Jurkat, Clone E6-1 (cell line): ENCODE results near the gene GRID2.

Experiments
- DNase-seq: peaks from one replicate; pipeline ENCODE4 v3.0.0-alpha.2; 2011; ENCODE audit warnings: low read depth, low spot score
- H3K4me3 ChIP-seq: 2 replicates; pipeline ENCODE4 v1.5.1; 2011; ENCODE audit warnings: mild to moderate bottlenecking, low read length, control low read depth, moderate library complexity

Gene GRID2

GRCh38 chr4:93469560-93469959 lies 1165.8 kb downstream of the GRID2 start:
- DNase-seq, result no peak
- H3K4me3 ChIP-seq, result no peak overlapping the region

- DNase-seq, result no peak
- H3K4me3 ChIP-seq, result no peak overlapping the region
Measured at GRCh38 chr4:93475730-93476129, 1172.0 kb downstream of the GRID2 start.

GRCh38 chr4:93478805-93479204 lies 1175.0 kb downstream of the GRID2 start:
- DNase-seq, result no peak
- no peak overlapping the region for H3K4me3 ChIP-seq

GRCh38 chr4:93480452-93480851 lies 1176.7 kb downstream of the GRID2 start:
- H3K4me3 ChIP-seq, result no peak overlapping the region
- no peak for DNase-seq

GRCh38 chr4:93495346-93495745 lies 1191.6 kb downstream of the GRID2 start:
- DNase-seq, result no peak
- no peak overlapping the region for H3K4me3 ChIP-seq

- no peak for DNase-seq
- no peak overlapping the region for H3K4me3 ChIP-seq
Measured at GRCh38 chr4:93501244-93501643, 1197.5 kb downstream of the GRID2 start.

GRCh38 chr4:93501946-93502345 lies 1198.2 kb downstream of the GRID2 start:
- DNase-seq, result no peak

GRCh38 chr4:93502991-93503390 lies 1199.2 kb downstream of the GRID2 start:
- no peak overlapping the region for H3K4me3 ChIP-seq
- DNase-seq, result no peak

More at GRCh38 chr4:93501946-93502345, 1198.2 kb downstream of the GRID2 start:
- no peak overlapping the region for H3K4me3 ChIP-seq

- H3K4me3 ChIP-seq, result no peak overlapping the region
- no peak for DNase-seq
Measured at GRCh38 chr4:93513851-93514250, 1210.1 kb downstream of the GRID2 start.

GRCh38 chr4:93515208-93515607 lies 1211.4 kb downstream of the GRID2 start:
- DNase-seq, result no peak
- H3K4me3 ChIP-seq, result no peak overlapping the region

GRCh38 chr4:93529692-93530372 lies 1226.1 kb downstream of the GRID2 start:
- H3K4me3 ChIP-seq, result no peak overlapping the region
- no peak for DNase-seq

- H3K4me3 ChIP-seq, result no peak overlapping the region
- no peak for DNase-seq
Measured at GRCh38 chr4:93532234-93532633, 1228.5 kb downstream of the GRID2 start.

- no peak overlapping the region for H3K4me3 ChIP-seq
- DNase-seq, result no peak
Measured at GRCh38 chr4:93540562-93540961, 1236.8 kb downstream of the GRID2 start.

- DNase-seq, result no peak
- no peak overlapping the region for H3K4me3 ChIP-seq
Measured at GRCh38 chr4:93561842-93562241, 1258.1 kb downstream of the GRID2 start.

GRCh38 chr4:93568758-93569157 lies 1265.0 kb downstream of the GRID2 start:
- DNase-seq, result no peak
- no peak overlapping the region for H3K4me3 ChIP-seq

GRCh38 chr4:93573285-93573684 lies 1269.5 kb downstream of the GRID2 start:
- no peak overlapping the region for H3K4me3 ChIP-seq
- DNase-seq, result no peak

GRCh38 chr4:93578942-93579341 lies 1275.2 kb downstream of the GRID2 start:
- no peak for DNase-seq
- H3K4me3 ChIP-seq, result no peak overlapping the region

- no peak for DNase-seq
- no peak overlapping the region for H3K4me3 ChIP-seq
Measured at GRCh38 chr4:93605163-93605562, 1301.4 kb downstream of the GRID2 start.

GRCh38 chr4:93617606-93618005 lies 1313.8 kb downstream of the GRID2 start:
- no peak overlapping the region for H3K4me3 ChIP-seq
- DNase-seq, result no peak

GRCh38 chr4:93633721-93634120 lies 1330.0 kb downstream of the GRID2 start:
- DNase-seq, result no peak
- no peak overlapping the region for H3K4me3 ChIP-seq

GRCh38 chr4:93635943-93636342 lies 1332.2 kb downstream of the GRID2 start:
- H3K4me3 ChIP-seq, result no peak overlapping the region
- no peak for DNase-seq
